ENCODE results near the gene PPP1R2. TPM values are rescaled to one million over a fixed set of nuclear protein-coding genes. Genes with fewer than 3 reads are reported as not detected.
"Not testable (repeated sequence)": the region's sequence is repeated elsewhere in the genome, so short reads cannot be mapped to it uniquely, and the experiment has no call there.

Gene PPP1R2
- polyA plus RNA-seq (2013, experiment 1 of 2): 20.5 TPM
- polyA plus RNA-seq (2013, experiment 2 of 2): 20.5 TPM

GRCh38 chr3:195542698-195543499 is at the start of gene PPP1R2:
Gene PPP1R2 (minus strand): TSS chr3:195543325. CDS start chr3:195543025, 300 bp downstream.
- no peak within 1 kb of the TSS for H4K5ac ChIP-seq (ENCODE audit: low read length)
- peaks cover 8% of the 10 kb centered on the region for H3K79me1 ChIP-seq (ENCODE audit: low read length)
- no peaks in the 10 kb centered on the region for H3K36me3 ChIP-seq (ENCODE audit: control insufficient read depth, insufficient read depth, low read length)
- no peak within 1 kb of the TSS for H2BK5ac ChIP-seq (ENCODE audit: low read length)
- H3K4me3 ChIP-seq (ENCODE audit: low read length): peak within 1 kb of the TSS; percentile 77
- peak within 1 kb of the TSS; percentile 90 for H3K4me2 ChIP-seq (ENCODE audit: low read length)
- peak within 1 kb of the TSS; percentile 53 for H3K23ac ChIP-seq (ENCODE audit: low read length)
- H2BK120ac ChIP-seq (ENCODE audit: low read depth, low read length): no peak within 1 kb of the TSS
- H3K27ac ChIP-seq (ENCODE audit: low read depth, low read length): peak within 1 kb of the TSS; percentile 56
- WGBS (ENCODE audit: extremely low coverage, insufficient coverage, low lambda C conversion rate): no CpG with 5 or more reads among the region's 95 CpGs
- no peak within 1 kb of the TSS for H3K4ac ChIP-seq (ENCODE audit: low read depth, low read length)
- no peak within 1 kb of the TSS for H4K8ac ChIP-seq (ENCODE audit: low read depth, low read length)
- no peak within 1 kb of the TSS for H2BK15ac ChIP-seq (replicated peaks; ENCODE audit: low read depth)
- H3K4me1 ChIP-seq (ENCODE audit: control insufficient read depth, low read depth, low read length): peaks cover 3% of the 10 kb centered on the region
- no peak within 1 kb of the TSS for H3K18ac ChIP-seq (ENCODE audit: low read length)
- H3K9ac ChIP-seq (ENCODE audit: low read length): peak within 1 kb of the TSS; percentile 86
- H3K79me2 ChIP-seq (ENCODE audit: control insufficient read depth, insufficient read depth, low read length): peaks cover 14% of the 10 kb centered on the region
- H3K56ac ChIP-seq (ENCODE audit: low read length): peak within 1 kb of the TSS; percentile 97
- H2AK5ac ChIP-seq (ENCODE audit: low read length): no peak within 1 kb of the TSS
- no peaks in the 10 kb centered on the region for H3K27me3 ChIP-seq (ENCODE audit: insufficient read depth, low read length, poor library complexity)
- peak; percentile 94 for DNase-seq

GRCh38 chr3:195591852-195592251 is 48.7 kb upstream of the PPP1R2 start:
- Histone ChIP-seq H4K5ac (ENCODE audit: low read length) (no peak overlapping the region), H2BK120ac (ENCODE audit: low read depth, low read length) (no peak overlapping the region), H3K4ac (ENCODE audit: low read depth, low read length) (no peak overlapping the region), H3K4me1 (ENCODE audit: control insufficient read depth, low read depth, low read length) (no peaks in the 10 kb centered on the region), H3K18ac (ENCODE audit: low read length) (no peak overlapping the region), H4K8ac (ENCODE audit: low read depth, low read length) (no peak overlapping the region), H2BK5ac (ENCODE audit: low read length) (no peak overlapping the region), H3K27ac (ENCODE audit: low read depth, low read length) (no peak overlapping the region), H2AK5ac (ENCODE audit: low read length) (no peak overlapping the region), H2BK15ac (replicated peaks; ENCODE audit: low read depth) (no peak overlapping the region), H3K79me2 (ENCODE audit: control insufficient read depth, insufficient read depth, low read length) (no peaks in the 10 kb centered on the region), H3K9ac (ENCODE audit: low read length) (no peak overlapping the region), H3K27me3 (ENCODE audit: insufficient read depth, low read length, poor library complexity) (no peaks in the 10 kb centered on the region), H3K23ac (ENCODE audit: low read length) (no peak overlapping the region), H3K56ac (ENCODE audit: low read length) (no peak overlapping the region), H3K79me1 (ENCODE audit: low read length) (no peaks in the 10 kb centered on the region), H3K4me3 (ENCODE audit: low read length) (no peak overlapping the region), H3K36me3 (ENCODE audit: control insufficient read depth, insufficient read depth, low read length) (no peaks in the 10 kb centered on the region), H3K4me2 (ENCODE audit: low read length) (no peak overlapping the region)
- no peak for DNase-seq
- WGBS (ENCODE audit: extremely low coverage, insufficient coverage, low lambda C conversion rate): no CpG with 5 or more reads among the region's 2 CpGs

GRCh38 chr3:195591220-195591619 is 48.1 kb upstream of the PPP1R2 start:
- Histone ChIP-seq H2AK5ac (ENCODE audit: low read length) (no peak overlapping the region), H4K8ac (ENCODE audit: low read depth, low read length) (no peak overlapping the region), H3K56ac (ENCODE audit: low read length) (no peak overlapping the region), H3K27ac (ENCODE audit: low read depth, low read length) (no peak overlapping the region), H3K4ac (ENCODE audit: low read depth, low read length) (no peak overlapping the region), H4K5ac (ENCODE audit: low read length) (no peak overlapping the region), H3K18ac (ENCODE audit: low read length) (no peak overlapping the region), H3K4me1 (ENCODE audit: control insufficient read depth, low read depth, low read length) (no peaks in the 10 kb centered on the region), H3K9ac (ENCODE audit: low read length) (no peak overlapping the region), H3K27me3 (ENCODE audit: insufficient read depth, low read length, poor library complexity) (no peaks in the 10 kb centered on the region), H3K79me2 (ENCODE audit: control insufficient read depth, insufficient read depth, low read length) (no peaks in the 10 kb centered on the region), H3K36me3 (ENCODE audit: control insufficient read depth, insufficient read depth, low read length) (no peaks in the 10 kb centered on the region), H3K4me2 (ENCODE audit: low read length) (no peak overlapping the region), H2BK5ac (ENCODE audit: low read length) (no peak overlapping the region), H3K23ac (ENCODE audit: low read length) (no peak overlapping the region), H3K4me3 (ENCODE audit: low read length) (no peak overlapping the region), H2BK15ac (replicated peaks; ENCODE audit: low read depth) (no peak overlapping the region), H3K79me1 (ENCODE audit: low read length) (no peaks in the 10 kb centered on the region), H2BK120ac (ENCODE audit: low read depth, low read length) (no peak overlapping the region)
- DNase-seq: no peak
- no CpG with 5 or more reads among the region's 6 CpGs for WGBS (ENCODE audit: extremely low coverage, insufficient coverage, low lambda C conversion rate)

GRCh38 chr3:195590381-195590780 is 47.3 kb upstream of the PPP1R2 start:
- H3K4me2 ChIP-seq (ENCODE audit: low read length); H4K5ac ChIP-seq (ENCODE audit: low read length); H3K56ac ChIP-seq (ENCODE audit: low read length); H3K23ac ChIP-seq (ENCODE audit: low read length); H3K4me1 ChIP-seq (ENCODE audit: control insufficient read depth, low read depth, low read length); H3K79me2 ChIP-seq (ENCODE audit: control insufficient read depth, insufficient read depth, low read length); H2BK5ac ChIP-seq (ENCODE audit: low read length); H2BK120ac ChIP-seq (ENCODE audit: low read depth, low read length); H3K18ac ChIP-seq (ENCODE audit: low read length); DNase-seq; H2BK15ac ChIP-seq (replicated peaks; ENCODE audit: low read depth); H3K36me3 ChIP-seq (ENCODE audit: control insufficient read depth, insufficient read depth, low read length); H3K4ac ChIP-seq (ENCODE audit: low read depth, low read length); H4K8ac ChIP-seq (ENCODE audit: low read depth, low read length); H3K9ac ChIP-seq (ENCODE audit: low read length); H3K27me3 ChIP-seq (ENCODE audit: insufficient read depth, low read length, poor library complexity); H3K79me1 ChIP-seq (ENCODE audit: low read length); H3K27ac ChIP-seq (ENCODE audit: low read depth, low read length); H2AK5ac ChIP-seq (ENCODE audit: low read length); H3K4me3 ChIP-seq (ENCODE audit: low read length): not testable (repeated sequence)
- WGBS (ENCODE audit: extremely low coverage, insufficient coverage, low lambda C conversion rate): no CpG with 5 or more reads among the region's 2 CpGs

- H3K23ac ChIP-seq (ENCODE audit: low read length); H3K79me2 ChIP-seq (ENCODE audit: control insufficient read depth, insufficient read depth, low read length); H4K5ac ChIP-seq (ENCODE audit: low read length); H2AK5ac ChIP-seq (ENCODE audit: low read length); H3K27ac ChIP-seq (ENCODE audit: low read depth, low read length); H2BK15ac ChIP-seq (replicated peaks; ENCODE audit: low read depth); DNase-seq; H2BK120ac ChIP-seq (ENCODE audit: low read depth, low read length); H3K56ac ChIP-seq (ENCODE audit: low read length); H3K18ac ChIP-seq (ENCODE audit: low read length); H2BK5ac ChIP-seq (ENCODE audit: low read length); H3K9ac ChIP-seq (ENCODE audit: low read length); H3K4me1 ChIP-seq (ENCODE audit: control insufficient read depth, low read depth, low read length); H3K4ac ChIP-seq (ENCODE audit: low read depth, low read length); H3K79me1 ChIP-seq (ENCODE audit: low read length); H4K8ac ChIP-seq (ENCODE audit: low read depth, low read length); H3K36me3 ChIP-seq (ENCODE audit: control insufficient read depth, insufficient read depth, low read length); H3K27me3 ChIP-seq (ENCODE audit: insufficient read depth, low read length, poor library complexity); H3K4me2 ChIP-seq (ENCODE audit: low read length); H3K4me3 ChIP-seq (ENCODE audit: low read length): not testable (repeated sequence)
- WGBS (ENCODE audit: extremely low coverage, insufficient coverage, low lambda C conversion rate): no CpG with 5 or more reads among the region's 6 CpGs
These were observed 46.7 kb upstream of the PPP1R2 start for GRCh38 chr3:195589796-195590195.

GRCh38 chr3:195587824-195588223 is 44.7 kb upstream of the PPP1R2 start:
- H3K4me2 ChIP-seq (ENCODE audit: low read length): no peak overlapping the region
- H3K4me3 ChIP-seq (ENCODE audit: low read length): no peak overlapping the region
- no peaks in the 10 kb centered on the region for H3K4me1 ChIP-seq (ENCODE audit: control insufficient read depth, low read depth, low read length)
- no peak overlapping the region for H4K8ac ChIP-seq (ENCODE audit: low read depth, low read length)
- H3K56ac ChIP-seq (ENCODE audit: low read length): no peak overlapping the region
- H3K23ac ChIP-seq (ENCODE audit: low read length): no peak overlapping the region
- no peaks in the 10 kb centered on the region for H3K79me2 ChIP-seq (ENCODE audit: control insufficient read depth, insufficient read depth, low read length)
- no peaks in the 10 kb centered on the region for H3K79me1 ChIP-seq (ENCODE audit: low read length)
- H3K18ac ChIP-seq (ENCODE audit: low read length): no peak overlapping the region
- no peak overlapping the region for H2BK120ac ChIP-seq (ENCODE audit: low read depth, low read length)
- no peaks in the 10 kb centered on the region for H3K36me3 ChIP-seq (ENCODE audit: control insufficient read depth, insufficient read depth, low read length)
- no peak overlapping the region for H3K4ac ChIP-seq (ENCODE audit: low read depth, low read length)
- no peak overlapping the region for H3K27ac ChIP-seq (ENCODE audit: low read depth, low read length)
- no peak overlapping the region for H2AK5ac ChIP-seq (ENCODE audit: low read length)
- H3K27me3 ChIP-seq (ENCODE audit: insufficient read depth, low read length, poor library complexity): no peaks in the 10 kb centered on the region
- H4K5ac ChIP-seq (ENCODE audit: low read length): no peak overlapping the region
- no peak overlapping the region for H3K9ac ChIP-seq (ENCODE audit: low read length)
- no peak for DNase-seq
- H2BK15ac ChIP-seq (replicated peaks; ENCODE audit: low read depth): no peak overlapping the region
- no peak overlapping the region for H2BK5ac ChIP-seq (ENCODE audit: low read length)
- WGBS (ENCODE audit: extremely low coverage, insufficient coverage, low lambda C conversion rate): no CpG with 5 or more reads among the region's 5 CpGs
